T-helper 22 cell (primary cell): Measurements from ENCODE around the gene CCRL2.
"Not testable (repeated sequence)": the region's sequence is repeated elsewhere in the genome, so short reads cannot be mapped to it uniquely, and the experiment has no call there.

Source experiments
- DNase-seq: peaks from one replicate; pipeline ENCODE4 v3.0.0-alpha.2; 2020; ENCODE audit warnings: low read depth

Gene CCRL2

GRCh38 chr3:46429671-46430070, 22.6 kb downstream of the CCRL2 start:
- no peak for DNase-seq

- DNase-seq = not testable (repeated sequence)
Observed at GRCh38 chr3:46430879-46431278, 23.8 kb downstream of the CCRL2 start.

GRCh38 chr3:46431905-46432304, 24.8 kb downstream of the CCRL2 start:
- not testable (repeated sequence) for DNase-seq

- not testable (repeated sequence) for DNase-seq
Observed at GRCh38 chr3:46433118-46433517, 26.1 kb downstream of the CCRL2 start.

- DNase-seq = no peak
Observed at GRCh38 chr3:46433841-46434240, 26.8 kb downstream of the CCRL2 start.

GRCh38 chr3:46435081-46435726, 28.1 kb downstream of the CCRL2 start:
- no peak for DNase-seq

- DNase-seq = no peak
Observed at GRCh38 chr3:46438831-46439230, 31.8 kb downstream of the CCRL2 start.

GRCh38 chr3:46440531-46441294, 33.7 kb downstream of the CCRL2 start:
- peak; percentile 4 for DNase-seq

GRCh38 chr3:46442576-46443530, 35.8 kb downstream of the CCRL2 start:
- no peak for DNase-seq

GRCh38 chr3:46447228-46447985, 40.3 kb downstream of the CCRL2 start:
- no peak for DNase-seq

GRCh38 chr3:46448721-46449120, 41.7 kb downstream of the CCRL2 start:
- DNase-seq = no peak

- no peak for DNase-seq
Observed at GRCh38 chr3:46449755-46450552, 42.9 kb downstream of the CCRL2 start.

- DNase-seq = no peak
Observed at GRCh38 chr3:46453526-46454208, 46.6 kb downstream of the CCRL2 start.

- no peak for DNase-seq
Observed at GRCh38 chr3:46454209-46454595, 47.1 kb downstream of the CCRL2 start.

- no peak for DNase-seq
Observed at GRCh38 chr3:46454606-46455005, 47.5 kb downstream of the CCRL2 start.

GRCh38 chr3:46455231-46456115, 48.4 kb downstream of the CCRL2 start:
- DNase-seq = no peak

- DNase-seq = no peak
Observed at GRCh38 chr3:46456118-46456517, 49.1 kb downstream of the CCRL2 start.
